IMR-90 (cell line): ENCODE measurements around the gene PTH2.

ENCODE experiments used
- CHD1 ChIP-seq: IDR thresholded peaks from 2 replicates; pipeline ENCODE4 v1.6.1; 2012; ENCODE audit warnings: low read depth, low read length, improper control_type of control experiment
- CTCF ChIP-seq: conservative IDR thresholded peaks from 2 replicates; pipeline ENCODE4 v1.5.1; 2012; ENCODE audit warnings: mild to moderate bottlenecking, low read depth, low read length, improper control_type of control experiment
- MXI1 ChIP-seq: IDR thresholded peaks from 2 replicates; pipeline ENCODE4 v1.6.1; 2012; ENCODE audit warnings: low read depth, mild to moderate bottlenecking, low read length, moderate library complexity, borderline replicate concordance
- POLR2A ChIP-seq: IDR thresholded peaks from 2 replicates; pipeline ENCODE4 v1.6.1; 2012; ENCODE audit warnings: mild to moderate bottlenecking, low read depth, low read length

DNA sequence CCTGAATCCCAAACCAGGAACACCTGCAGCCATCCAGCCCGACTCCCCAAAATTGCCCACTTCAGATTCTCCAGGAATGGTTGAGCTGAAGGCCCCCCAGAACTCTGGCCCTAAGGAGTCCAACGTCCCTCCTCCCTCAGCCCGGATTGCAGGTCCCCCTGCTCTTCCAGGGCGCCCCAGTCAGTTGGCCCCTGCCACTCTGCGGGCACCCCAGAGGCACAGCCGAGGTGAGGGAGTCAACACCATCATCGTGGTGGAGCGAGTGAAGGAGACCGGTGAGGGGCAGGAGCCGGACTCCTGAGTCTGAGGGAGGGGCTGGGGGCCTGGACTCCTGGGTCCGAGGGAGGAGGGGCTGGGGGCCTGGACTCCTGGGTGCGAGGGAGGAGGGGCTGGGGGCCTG is 4.1 kb upstream of the PTH2 start:
- no peak for TF ChIP-seq CTCF
- no peak for TF ChIP-seq MXI1
- TF ChIP-seq CHD1 = no peak
- TF ChIP-seq POLR2A = no peak
